Neural progenitor cell (in vitro differentiated cells): ENCODE data around the gene MBOAT1.

Source experiments
- EZH2 ChIP-seq: fragments of 200-600 bp; sonication (generic); IDR thresholded peaks from 2 replicates; pipeline ENCODE4 v1.6.1; 2017; ENCODE audit warnings: antibody characterized with exemption, mild to moderate bottlenecking, moderate library complexity
- EZH2phosphoT487 ChIP-seq: fragments of 200-600 bp; sonication (generic); IDR thresholded peaks from 2 replicates; pipeline ENCODE4 v1.6.1; 2017; ENCODE audit warnings: antibody characterized with exemption
- TF ChIP-seq, protein P1 (sequence below): fragments of 200-600 bp; sonication (generic); IDR thresholded peaks from 2 replicates; pipeline ENCODE4 v1.5.1; 2017; ENCODE audit warnings: antibody characterized with exemption, mild to moderate bottlenecking

DNA sequence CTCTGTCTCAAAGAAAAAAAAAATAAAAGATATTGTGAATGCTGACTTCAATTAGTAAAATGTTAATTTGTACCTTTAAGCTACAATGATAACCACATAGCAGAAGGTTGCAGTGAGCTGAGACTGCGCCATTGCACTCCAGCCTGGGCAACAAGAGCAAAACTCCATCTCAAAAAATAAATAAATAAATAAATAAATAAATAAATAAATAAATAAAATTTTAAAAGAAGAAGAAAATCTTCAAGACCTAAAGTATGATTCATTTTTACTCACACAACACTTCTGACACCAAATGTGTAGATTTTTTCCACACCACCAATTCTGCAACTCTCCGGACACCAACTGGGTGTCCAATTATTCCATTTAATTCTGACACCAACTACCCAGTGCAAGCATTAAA, 28.8 kb upstream of the MBOAT1 start:
- TF ChIP-seq, protein P1, sequence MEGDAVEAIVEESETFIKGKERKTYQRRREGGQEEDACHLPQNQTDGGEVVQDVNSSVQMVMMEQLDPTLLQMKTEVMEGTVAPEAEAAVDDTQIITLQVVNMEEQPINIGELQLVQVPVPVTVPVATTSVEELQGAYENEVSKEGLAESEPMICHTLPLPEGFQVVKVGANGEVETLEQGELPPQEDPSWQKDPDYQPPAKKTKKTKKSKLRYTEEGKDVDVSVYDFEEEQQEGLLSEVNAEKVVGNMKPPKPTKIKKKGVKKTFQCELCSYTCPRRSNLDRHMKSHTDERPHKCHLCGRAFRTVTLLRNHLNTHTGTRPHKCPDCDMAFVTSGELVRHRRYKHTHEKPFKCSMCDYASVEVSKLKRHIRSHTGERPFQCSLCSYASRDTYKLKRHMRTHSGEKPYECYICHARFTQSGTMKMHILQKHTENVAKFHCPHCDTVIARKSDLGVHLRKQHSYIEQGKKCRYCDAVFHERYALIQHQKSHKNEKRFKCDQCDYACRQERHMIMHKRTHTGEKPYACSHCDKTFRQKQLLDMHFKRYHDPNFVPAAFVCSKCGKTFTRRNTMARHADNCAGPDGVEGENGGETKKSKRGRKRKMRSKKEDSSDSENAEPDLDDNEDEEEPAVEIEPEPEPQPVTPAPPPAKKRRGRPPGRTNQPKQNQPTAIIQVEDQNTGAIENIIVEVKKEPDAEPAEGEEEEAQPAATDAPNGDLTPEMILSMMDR, result no peak
- no peak for TF ChIP-seq EZH2
- TF ChIP-seq EZH2phosphoT487, result no peak
